ENCODE data around the gene GATB. TPM values are rescaled to one million over a fixed set of nuclear protein-coding genes. Genes with fewer than 3 reads are reported as not detected.
A peak's percentile ranks its signal among the peaks of the same experiment; 100 is the strongest.

GATB gene, protein sequence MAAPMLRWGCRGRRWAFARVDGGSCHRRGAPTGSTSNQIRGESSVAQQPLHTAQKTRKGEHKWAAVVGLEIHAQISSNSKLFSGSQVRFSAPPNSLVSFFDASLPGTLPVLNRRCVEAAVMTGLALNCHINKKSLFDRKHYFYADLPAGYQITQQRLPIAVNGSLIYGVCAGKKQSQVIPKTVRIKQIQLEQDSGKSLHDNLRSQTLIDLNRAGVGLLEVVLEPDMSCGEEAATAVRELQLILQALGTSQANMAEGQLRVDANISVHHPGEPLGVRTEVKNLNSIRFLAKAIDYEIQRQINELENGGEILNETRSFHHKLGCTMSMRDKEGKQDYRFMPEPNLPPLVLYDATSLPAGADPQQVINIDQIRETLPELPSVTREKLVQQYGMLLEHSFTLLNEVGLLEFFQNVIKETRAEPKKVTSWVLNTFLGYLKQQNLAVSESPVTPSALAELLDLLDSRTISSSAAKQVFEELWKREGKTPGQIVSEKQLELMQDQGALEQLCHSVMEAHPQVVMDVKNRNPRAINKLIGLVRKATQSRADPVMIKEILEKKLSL
- 17.7 TPM for total RNA-seq
- long read RNA-seq, transcript GATB-201 (13 exons, 2,385 nt): major isoform, 10 of 13 reads
- long read RNA-seq, partial matches to known transcripts: 0 of 13 reads
- long read RNA-seq, other reads (novel, unspliced or antisense): 3 of 13 reads

- Histone ChIP-seq H3K4me1 (peaks cover 7% of the 10 kb centered on the region), H3K36me3 (peaks cover 25% of the 10 kb centered on the region), H3K9me3 (no peaks in the 10 kb centered on the region), H3K4me3 (peak within 1 kb of the TSS; percentile 97), H3K27ac (peak within 1 kb of the TSS; percentile 81), H3K27me3 (no peaks in the 10 kb centered on the region)
- ATAC-seq: peak; percentile 100
- peak; percentile 94 for DNase-seq
- TF ChIP-seq CTCF (IDR thresholded peaks at IDR 0.05): peak; percentile 55
- intact Hi-C loops (cut with DNase I): no loop called here
Observed at GRCh38 chr4:151760712-151761661, at the start of gene GATB. GATB (minus strand) TSS chr4:151761007; CDS start chr4:151760982, 25 bp downstream.

DNA sequence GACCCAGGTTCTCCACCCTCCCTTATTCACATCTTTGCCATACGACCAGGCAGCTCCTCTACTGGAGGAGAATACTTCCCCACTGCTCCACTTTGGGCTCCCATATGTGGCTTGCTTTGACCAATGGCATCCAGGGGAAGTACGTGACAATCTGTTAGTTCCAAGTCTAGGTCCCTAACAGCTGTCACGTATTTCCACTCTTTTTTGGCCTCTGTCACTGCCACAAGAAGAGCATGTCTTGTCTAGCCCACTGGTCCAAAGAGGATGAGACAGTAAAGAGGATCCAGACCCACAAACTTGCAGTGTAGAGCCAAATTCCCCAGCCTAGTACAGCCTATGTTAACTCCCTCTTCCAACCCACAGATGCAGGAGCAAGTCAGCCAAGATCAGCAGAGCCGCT, 49.7 kb upstream of the GATB start:
- TF ChIP-seq CTCF (IDR thresholded peaks at IDR 0.05): no peak
- Histone ChIP-seq H3K4me1 (no peaks in the 10 kb centered on the region), H3K9me3 (no peaks in the 10 kb centered on the region), H3K36me3 (no peaks in the 10 kb centered on the region), H3K27ac (no peak overlapping the region), H3K4me3 (no peak overlapping the region), H3K27me3 (no peaks in the 10 kb centered on the region)
- no peak for DNase-seq
- no peak for ATAC-seq
- intact Hi-C loops (cut with DNase I): no loop called here

- H3K4me3 ChIP-seq: no peak overlapping the region
- intact Hi-C loops (cut with DNase I): no loop called here
- ATAC-seq (no peak), DNase-seq (no peak)
- H3K27me3 ChIP-seq: no peaks in the 10 kb centered on the region
- H3K36me3 ChIP-seq: no peaks in the 10 kb centered on the region
- H3K4me1 ChIP-seq: no peaks in the 10 kb centered on the region
- no peaks in the 10 kb centered on the region for H3K9me3 ChIP-seq
- TF ChIP-seq CTCF (IDR thresholded peaks at IDR 0.05): no peak
- no peak overlapping the region for H3K27ac ChIP-seq
Observed at GRCh38 chr4:151809716-151810115, 48.9 kb upstream of the GATB start.

GRCh38 chr4:151808542-151808941, 47.7 kb upstream of the GATB start:
- no peak for DNase-seq
- Histone ChIP-seq H3K27me3 (no peaks in the 10 kb centered on the region), H3K4me1 (no peaks in the 10 kb centered on the region), H3K36me3 (no peaks in the 10 kb centered on the region), H3K27ac (no peak overlapping the region), H3K4me3 (no peak overlapping the region), H3K9me3 (no peaks in the 10 kb centered on the region)
- ATAC-seq: no peak
- intact Hi-C loops (cut with DNase I): no loop called here
- TF ChIP-seq CTCF (IDR thresholded peaks at IDR 0.05): no peak

GRCh38 chr4:151808120-151808529, 47.3 kb upstream of the GATB start:
- no peak for ATAC-seq
- Histone ChIP-seq H3K27me3 (no peaks in the 10 kb centered on the region), H3K4me3 (no peak overlapping the region), H3K9me3 (no peaks in the 10 kb centered on the region), H3K36me3 (no peaks in the 10 kb centered on the region), H3K27ac (no peak overlapping the region), H3K4me1 (no peaks in the 10 kb centered on the region)
- TF ChIP-seq CTCF (IDR thresholded peaks at IDR 0.05): no peak
- no peak for DNase-seq
- intact Hi-C loops (cut with DNase I): no loop called here
